GM12872 (cell line): ENCODE data around the gene ANKRD13B.

Experiments used
- TF ChIP-seq, protein P1 (sequence below): IDR thresholded peaks from 3 replicates; pipeline ENCODE4 v1.5.1; 2011; ENCODE audit warnings: low read depth, mild to moderate bottlenecking, low read length, moderate library complexity; ENCODE audit not compliant: insufficient read depth

Gene ANKRD13B

DNA sequence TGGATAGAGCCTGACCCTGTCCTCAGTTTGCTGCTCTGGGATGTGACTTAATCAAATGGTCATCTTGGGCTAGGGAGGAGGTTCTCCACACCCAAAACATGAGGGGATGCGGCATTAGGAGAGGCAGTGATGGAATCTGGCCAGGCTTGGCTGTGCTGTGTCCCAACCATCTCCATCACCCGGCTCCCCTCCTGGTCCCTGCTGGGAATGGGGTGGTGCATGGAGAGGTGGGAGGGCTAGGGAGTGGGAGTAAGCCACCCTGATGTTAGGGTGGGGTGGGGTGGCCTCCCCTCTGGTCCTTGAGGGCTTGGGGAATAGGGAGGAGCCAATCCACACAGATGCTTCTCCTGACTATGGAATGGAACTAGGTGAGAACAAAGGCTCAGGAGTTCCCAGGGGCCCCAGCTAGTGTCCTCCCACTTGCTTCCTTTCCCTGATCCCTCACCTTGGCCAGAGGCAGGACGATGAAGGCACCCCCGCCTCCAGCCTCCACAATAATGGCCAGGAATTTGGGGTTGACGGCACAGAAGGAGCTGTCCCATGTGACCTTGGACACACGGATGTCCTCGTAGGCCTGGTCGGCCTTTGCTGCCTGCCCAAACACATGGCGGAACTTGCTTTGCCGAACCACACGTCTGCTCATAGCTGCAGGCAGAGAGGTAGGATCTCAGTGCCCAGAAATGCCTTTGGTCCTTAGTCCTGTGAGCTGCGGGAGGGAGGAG lies 28.0 kb downstream of the ANKRD13B start:
- TF ChIP-seq, protein P1, sequence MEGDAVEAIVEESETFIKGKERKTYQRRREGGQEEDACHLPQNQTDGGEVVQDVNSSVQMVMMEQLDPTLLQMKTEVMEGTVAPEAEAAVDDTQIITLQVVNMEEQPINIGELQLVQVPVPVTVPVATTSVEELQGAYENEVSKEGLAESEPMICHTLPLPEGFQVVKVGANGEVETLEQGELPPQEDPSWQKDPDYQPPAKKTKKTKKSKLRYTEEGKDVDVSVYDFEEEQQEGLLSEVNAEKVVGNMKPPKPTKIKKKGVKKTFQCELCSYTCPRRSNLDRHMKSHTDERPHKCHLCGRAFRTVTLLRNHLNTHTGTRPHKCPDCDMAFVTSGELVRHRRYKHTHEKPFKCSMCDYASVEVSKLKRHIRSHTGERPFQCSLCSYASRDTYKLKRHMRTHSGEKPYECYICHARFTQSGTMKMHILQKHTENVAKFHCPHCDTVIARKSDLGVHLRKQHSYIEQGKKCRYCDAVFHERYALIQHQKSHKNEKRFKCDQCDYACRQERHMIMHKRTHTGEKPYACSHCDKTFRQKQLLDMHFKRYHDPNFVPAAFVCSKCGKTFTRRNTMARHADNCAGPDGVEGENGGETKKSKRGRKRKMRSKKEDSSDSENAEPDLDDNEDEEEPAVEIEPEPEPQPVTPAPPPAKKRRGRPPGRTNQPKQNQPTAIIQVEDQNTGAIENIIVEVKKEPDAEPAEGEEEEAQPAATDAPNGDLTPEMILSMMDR = no peak

DNA sequence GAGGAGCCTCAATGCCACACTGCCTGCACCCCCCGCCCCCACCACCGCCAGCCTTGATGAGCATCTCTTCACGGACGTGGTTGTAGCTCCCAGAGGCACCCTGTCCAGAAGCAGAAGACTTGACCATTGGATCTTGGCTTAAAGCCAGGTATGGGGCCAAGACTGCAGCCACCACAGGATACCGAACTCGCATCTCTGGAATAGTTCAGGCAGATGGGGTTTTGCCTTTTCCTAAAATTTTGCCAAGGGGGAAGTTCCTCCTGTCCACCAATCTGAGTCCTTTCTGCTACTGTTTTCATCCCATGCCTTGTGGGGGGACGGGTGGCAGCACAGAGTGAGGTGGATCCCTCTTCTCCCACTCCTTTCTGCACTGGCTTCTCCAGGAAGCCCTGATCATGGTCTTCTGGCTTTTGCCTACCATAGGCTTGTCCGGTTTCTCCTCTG lies 28.8 kb downstream of the ANKRD13B start:
- TF ChIP-seq, protein P1 = no peak

DNA sequence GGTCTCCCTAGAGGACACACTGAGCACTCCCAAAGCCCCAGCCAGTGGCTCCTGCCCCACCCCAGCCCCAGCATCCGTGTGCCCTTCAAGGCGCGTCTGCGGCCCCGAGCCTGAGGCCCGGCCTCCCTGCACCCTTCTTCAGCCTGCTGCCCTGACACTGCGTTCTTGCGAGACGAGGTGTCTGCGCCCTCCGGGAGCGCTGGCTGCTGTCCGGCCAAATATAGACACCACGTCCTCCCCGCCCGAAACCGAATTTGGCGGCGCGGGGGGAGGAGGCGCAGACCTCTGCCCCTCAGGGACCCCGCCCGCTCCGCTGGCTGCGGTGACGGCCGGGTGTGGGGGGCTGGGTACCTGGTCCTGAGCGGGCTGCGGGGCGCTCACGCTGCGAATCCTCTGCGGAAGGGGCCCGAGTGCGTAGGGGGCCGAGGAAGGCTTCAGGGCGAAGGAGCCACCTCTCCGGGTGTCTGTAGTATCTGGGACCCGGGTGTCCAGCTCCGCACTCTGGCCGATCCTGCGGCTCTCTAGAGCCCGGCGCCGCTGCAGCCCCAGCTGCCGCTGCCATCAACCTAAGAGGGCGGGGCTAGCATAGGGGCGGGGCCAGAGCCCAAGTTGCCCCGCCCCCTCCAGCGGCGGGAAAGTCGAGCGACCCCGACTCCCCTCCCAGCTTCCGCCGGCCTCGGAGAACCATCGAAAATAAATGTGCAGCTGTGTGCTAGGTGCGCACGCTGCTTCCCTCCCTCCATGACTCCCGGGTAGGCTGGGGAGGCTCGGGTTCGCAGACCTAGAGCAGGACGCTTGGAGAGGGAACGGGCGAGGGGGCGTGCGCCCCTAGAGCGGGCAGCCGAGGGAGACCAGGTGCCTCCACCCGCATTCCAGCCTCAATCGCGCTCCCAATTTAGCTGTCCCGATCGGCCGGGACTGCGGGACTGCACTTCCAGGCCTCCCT lies 29.7 kb downstream of the ANKRD13B start, which contains the start of gene CORO6:
CORO6 (minus strand) TSS at position 576 of the 946 bp plus-strand sequence. CDS start 1,491 bp downstream, outside the sequence.
- TF ChIP-seq, protein P1 = no peak

DNA sequence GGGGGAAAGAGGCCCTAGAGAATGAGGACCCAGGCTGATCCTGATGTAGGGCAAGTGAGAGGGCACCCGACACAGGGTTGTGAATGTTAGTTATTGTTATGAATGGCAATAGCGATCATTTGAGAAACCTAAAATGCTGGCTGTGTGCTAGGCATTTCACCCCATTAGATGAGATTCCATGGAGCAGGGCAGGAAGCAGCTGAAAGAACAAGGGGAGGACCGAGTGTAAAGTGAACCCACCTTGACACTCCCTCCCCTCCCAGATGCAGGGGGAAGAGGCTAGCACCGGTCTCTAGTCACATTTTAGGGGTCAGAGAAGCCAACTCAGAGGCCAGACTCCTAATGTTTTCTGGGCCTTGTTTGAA lies 30.3 kb downstream of the ANKRD13B start:
- TF ChIP-seq, protein P1 = no peak

DNA sequence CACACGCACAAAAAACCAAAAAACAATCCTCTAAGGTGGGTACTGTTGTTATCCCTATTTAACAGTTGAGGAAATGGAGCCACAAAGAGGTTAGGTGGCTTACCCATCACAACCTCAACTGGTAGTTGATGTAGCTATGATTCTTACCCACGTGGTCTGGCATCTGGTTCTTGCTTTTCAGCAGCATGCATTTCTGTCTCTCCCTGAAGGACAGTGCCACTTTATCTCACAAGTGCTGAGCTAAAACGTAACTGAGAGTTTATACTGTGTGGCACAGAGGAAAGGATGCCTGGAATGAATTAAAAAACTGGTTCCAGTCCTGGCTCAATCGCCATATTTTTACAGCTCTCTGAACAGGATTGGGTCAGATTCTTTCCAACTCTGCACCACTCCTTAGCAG lies 31.7 kb downstream of the ANKRD13B start:
- TF ChIP-seq, protein P1 = no peak

DNA sequence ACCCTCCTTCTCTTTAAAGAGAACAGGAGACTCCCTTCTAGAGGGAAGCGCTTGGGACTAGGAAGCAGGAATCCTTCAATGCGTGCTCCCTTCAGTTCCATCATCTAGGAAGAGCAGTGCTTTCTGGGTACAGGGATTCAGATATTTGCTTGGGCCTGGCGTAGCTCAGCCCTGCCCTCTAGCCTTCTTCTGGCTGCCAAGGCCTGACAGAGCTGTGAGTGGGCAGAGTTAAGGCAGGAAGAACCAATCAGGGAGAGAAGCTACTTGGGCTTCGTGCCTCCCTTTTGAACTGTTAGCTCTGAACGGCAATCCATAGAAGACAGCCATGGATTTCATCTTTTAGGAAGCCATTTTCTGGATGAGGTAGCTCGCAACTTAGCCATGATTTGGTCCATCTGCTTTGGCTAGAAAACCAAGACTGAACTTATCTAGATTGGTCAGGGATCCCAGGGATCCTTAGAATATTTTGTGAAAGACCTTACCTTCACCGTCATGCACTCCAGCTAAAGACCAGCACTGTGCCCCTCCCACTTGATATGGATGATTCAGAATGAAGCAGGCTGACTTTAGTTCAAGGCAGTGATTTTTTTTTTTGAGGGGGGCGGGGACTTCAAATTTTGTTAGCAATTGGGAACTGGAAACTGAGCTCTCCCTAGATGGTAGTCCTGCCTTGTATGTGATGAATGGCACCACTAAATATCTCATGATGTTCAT lies 32.3 kb downstream of the ANKRD13B start:
- TF ChIP-seq, protein P1 = no peak

DNA sequence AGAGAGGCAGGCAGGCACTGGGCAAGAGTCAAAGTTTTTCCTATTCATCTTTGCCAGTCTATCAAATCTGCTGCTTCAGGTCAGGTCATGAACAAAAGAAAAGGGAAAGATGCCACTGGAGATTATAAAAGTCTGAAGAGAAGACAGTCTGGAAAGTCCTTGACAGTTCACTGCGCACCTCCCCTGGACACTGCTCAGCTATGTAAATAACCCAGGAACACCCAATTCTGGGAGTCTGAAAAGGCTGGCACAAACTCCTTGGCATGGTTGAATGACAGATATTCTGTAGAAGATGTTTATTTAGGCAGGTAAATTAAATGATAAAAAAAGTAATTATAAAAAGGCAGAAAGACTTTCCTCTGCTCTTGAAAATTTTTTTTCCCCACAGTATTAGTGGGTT lies 35.0 kb downstream of the ANKRD13B start:
- TF ChIP-seq, protein P1 = no peak
